Upper lobe of left lung (tissue), 6 donors: ENCODE results near the gene APH1A. TPM values are rescaled to one million over a fixed set of nuclear protein-coding genes. Genes with fewer than 3 reads are reported as not detected.

Experiments
- ATAC-seq, 2 donors: fragments of 200-7000 bp; cut with Tn5 transposase; one replicate each; pipeline ENCODE4 v1.9.1; 2022; ENCODE audit warnings: mild to moderate bottlenecking in 2 of 2, moderate library complexity in 2 of 2; ENCODE audit not compliant: low FRiP score in 2 of 2
- DNase-seq, 2 donors: peaks; one replicate each; pipeline ENCODE4 v3.0.0-alpha.2; 2019 to 2020
- H3K27ac ChIP-seq, 4 donors: fragments of 200-600 bp; sonication (generic); one replicate each; pipeline ENCODE4 v1.5.1; 2016 to 2019
- H3K27me3 ChIP-seq, 4 donors: fragments of 200-600 bp; sonication (generic); one replicate each; pipeline ENCODE4 v1.5.1; 2017 to 2019
- H3K36me3 ChIP-seq, 4 donors: fragments of 200-600 bp; sonication (generic); one replicate each; pipeline ENCODE4 v1.5.1; 2016 to 2019
- H3K4me1 ChIP-seq, 4 donors: fragments of 200-600 bp; sonication (generic); one replicate each; pipeline ENCODE4 v1.5.1; 2018 to 2019
- H3K4me3 ChIP-seq, 4 donors: fragments of 200-600 bp; sonication (generic); one replicate each; pipeline ENCODE4 v1.5.1; 2017 to 2019; ENCODE audit warnings: mild to moderate bottlenecking in 2 of 4, moderate library complexity in 1 of 4
- H3K9me3 ChIP-seq, 4 donors: fragments of 200-600 bp; sonication (generic); one replicate each; pipeline ENCODE4 v1.5.1; 2018 to 2019
- EP300 ChIP-seq, 4 donors: sonication (generic); formaldehyde crosslinking; IDR thresholded peaks; one replicate each; pipeline ENCODE4 v1.5.1; 2017; ENCODE audit warnings: antibody characterized with exemption in 4 of 4, control low read depth in 2 of 4
- POLR2A ChIP-seq, 4 donors: fragments of 450-650 bp; IDR thresholded peaks; one replicate each; pipeline ENCODE4 v1.5.1; 2016 to 2017; ENCODE audit warnings: antibody characterized with exemption in 4 of 4, mild to moderate bottlenecking in 2 of 4
- POLR2AphosphoS5 ChIP-seq, 2 donors: sonication (generic); formaldehyde crosslinking; IDR thresholded peaks; one replicate each; pipeline ENCODE4 v1.5.1; 2017; ENCODE audit warnings: antibody characterized with exemption in 2 of 2
- WGBS, 2 donors: methylation state at CpG; one replicate each; pipeline ENCODE4 v1.1.5; 2017 to 2018; 5-methylcytosine and 5-hydroxymethylcytosine counted together
- total RNA-seq, 6 donors: library from RNA; depleted of rRNA in 4 of 6; stranded (reverse); fragments of >200 nt in 4 of 6; gene quantifications; one replicate each; pipeline versions ENCODE4 v1.1.0 to v1.2.1, GENCODE V29; 2016 to 2021
- TF ChIP-seq, protein P1 (sequence below), 6 experiments: fragments of 450-650 bp in 4 of 6; fragments of 200-600 bp in 2 of 6; sonication (generic) in 2 of 6; IDR thresholded peaks; one replicate each; pipeline ENCODE4 v1.5.1; 2016 to 2019; ENCODE audit warnings: antibody characterized with exemption in 6 of 6
- donor health status: DM: no; HTN: no; CAD: no; lungs with moderate emphysema.
- donor health status: DM: no; HTN: yes; CAD: no; lungs with severe emphysema.

The APH1A gene
- total RNA-seq, 6 donors from 2014 or later, result 71.2 to 169 (median 101) TPM

DNA sequence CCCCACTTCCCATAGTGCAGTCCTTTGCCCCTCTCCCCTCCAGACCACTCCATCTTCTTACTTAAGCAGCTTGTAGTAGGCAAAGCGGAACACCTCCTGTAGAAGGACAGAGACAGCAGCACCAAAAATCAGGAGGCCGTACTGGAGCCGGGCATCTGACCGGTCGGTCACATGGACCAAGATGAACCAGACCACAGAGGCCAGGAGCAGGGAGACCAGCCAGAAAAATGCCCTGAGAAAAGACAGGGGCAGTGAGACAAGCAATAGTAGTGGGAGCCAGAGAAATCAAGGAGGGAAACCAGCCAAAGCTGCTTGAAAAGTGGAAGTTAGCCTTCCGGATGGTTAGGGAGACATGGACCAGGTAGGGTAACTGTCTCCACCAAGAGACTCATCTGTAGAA is 920 bp downstream of the APH1A start:
- H3K27me3 ChIP-seq, result no peaks in the 10 kb centered on the region
- ATAC-seq (no peak), DNase-seq (no peak)
- H3K9me3 ChIP-seq, result no peaks in the 10 kb centered on the region
- peak overlapping the region; percentile 93 to 99 (median 97) for H3K27ac ChIP-seq
- WGBS, 2 donors, result 23 to 35% methylated on average over 6 of the region's 6 CpGs
- peaks cover 11 to 40% (median 32%) of the 10 kb centered on the region in 4 donors for H3K36me3 ChIP-seq
- peak overlapping the region; percentile 63 to 95 (median 85) for H3K4me3 ChIP-seq
- H3K4me1 ChIP-seq, result peaks cover 11 to 32% (median 23%) of the 10 kb centered on the region in 4 donors
- TF ChIP-seq POLR2A (IDR thresholded peaks at IDR 0.05) (no peak), EP300 (IDR thresholded peaks at IDR 0.05) (no peak), POLR2AphosphoS5 (IDR thresholded peaks at IDR 0.05) (no peak)
- TF ChIP-seq, protein P1, sequence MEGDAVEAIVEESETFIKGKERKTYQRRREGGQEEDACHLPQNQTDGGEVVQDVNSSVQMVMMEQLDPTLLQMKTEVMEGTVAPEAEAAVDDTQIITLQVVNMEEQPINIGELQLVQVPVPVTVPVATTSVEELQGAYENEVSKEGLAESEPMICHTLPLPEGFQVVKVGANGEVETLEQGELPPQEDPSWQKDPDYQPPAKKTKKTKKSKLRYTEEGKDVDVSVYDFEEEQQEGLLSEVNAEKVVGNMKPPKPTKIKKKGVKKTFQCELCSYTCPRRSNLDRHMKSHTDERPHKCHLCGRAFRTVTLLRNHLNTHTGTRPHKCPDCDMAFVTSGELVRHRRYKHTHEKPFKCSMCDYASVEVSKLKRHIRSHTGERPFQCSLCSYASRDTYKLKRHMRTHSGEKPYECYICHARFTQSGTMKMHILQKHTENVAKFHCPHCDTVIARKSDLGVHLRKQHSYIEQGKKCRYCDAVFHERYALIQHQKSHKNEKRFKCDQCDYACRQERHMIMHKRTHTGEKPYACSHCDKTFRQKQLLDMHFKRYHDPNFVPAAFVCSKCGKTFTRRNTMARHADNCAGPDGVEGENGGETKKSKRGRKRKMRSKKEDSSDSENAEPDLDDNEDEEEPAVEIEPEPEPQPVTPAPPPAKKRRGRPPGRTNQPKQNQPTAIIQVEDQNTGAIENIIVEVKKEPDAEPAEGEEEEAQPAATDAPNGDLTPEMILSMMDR (IDR thresholded peaks at IDR 0.05), result no peak

DNA sequence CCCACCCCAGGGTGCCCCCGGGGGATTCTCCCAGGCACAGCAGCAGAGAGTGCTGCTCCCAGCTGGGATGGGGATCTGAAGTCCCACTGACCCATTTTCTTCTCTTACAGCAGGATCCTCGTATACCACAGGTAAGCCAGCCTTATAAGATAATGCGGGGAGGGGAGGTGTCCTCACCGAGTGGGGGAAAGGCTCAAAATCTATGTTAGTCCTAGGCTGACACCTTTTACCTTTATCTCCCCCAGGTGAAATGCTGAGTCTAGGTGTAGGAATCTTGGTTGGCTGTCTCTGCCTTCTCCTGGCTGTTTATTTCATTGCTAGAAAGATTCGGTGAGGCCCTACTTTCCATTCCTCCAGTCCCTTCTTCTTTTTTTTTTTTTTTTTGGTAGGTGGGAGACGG is 5.3 kb downstream of the APH1A start:
- no peak for TF ChIP-seq POLR2AphosphoS5 (IDR thresholded peaks at IDR 0.05)
- TF ChIP-seq, protein P1 (IDR thresholded peaks at IDR 0.05), result no peak
- no peak for TF ChIP-seq EP300 (IDR thresholded peaks at IDR 0.05)
- no peak for TF ChIP-seq POLR2A (IDR thresholded peaks at IDR 0.05)

DNA sequence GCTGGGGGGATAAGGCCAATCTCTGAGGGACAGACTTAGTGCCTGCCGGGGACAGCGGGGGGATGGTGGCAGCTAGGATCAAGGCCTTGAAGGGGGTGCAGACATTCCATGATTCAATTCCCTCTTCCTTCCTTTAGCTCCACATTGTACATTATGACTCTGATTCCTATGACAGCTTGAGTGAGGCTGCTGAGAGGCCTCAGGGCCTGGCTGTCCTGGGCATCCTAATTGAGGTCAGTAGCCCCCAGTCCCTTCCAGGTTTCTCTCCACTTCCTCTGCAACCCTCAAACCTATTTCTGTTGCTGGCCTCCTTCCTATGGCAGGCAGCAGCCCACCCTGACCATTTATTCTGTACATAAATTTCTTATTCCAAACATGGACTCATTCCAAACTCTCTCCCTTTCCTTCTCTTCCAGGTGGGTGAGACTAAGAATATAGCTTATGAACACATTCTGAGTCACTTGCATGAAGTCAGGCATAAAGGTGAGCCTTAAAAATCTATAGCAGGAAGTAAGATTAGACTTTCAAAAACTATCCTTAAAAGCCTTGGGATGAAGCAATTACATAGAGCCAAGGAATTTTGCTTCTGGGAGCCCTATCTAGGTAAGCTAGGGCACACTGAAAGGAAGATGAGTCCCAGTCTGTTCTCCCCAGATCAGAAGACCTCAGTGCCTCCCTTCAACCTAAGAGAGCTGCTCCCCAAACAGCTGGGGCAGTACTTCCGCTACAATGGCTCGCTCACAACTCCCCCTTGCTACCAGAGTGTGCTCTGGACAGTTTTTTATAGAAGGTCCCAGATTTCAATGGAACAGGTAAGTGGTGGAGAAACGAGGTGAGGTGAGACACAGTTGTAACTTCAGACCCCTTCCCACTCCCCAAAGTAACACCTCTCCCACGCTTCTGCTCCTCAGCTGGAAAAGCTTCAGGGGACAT is 6.2 kb downstream of the APH1A start:
- no peak for DNase-seq
- H3K36me3 ChIP-seq, result peaks cover 11 to 40% (median 32%) of the 10 kb centered on the region in 4 donors
- no peak overlapping the region for H3K4me3 ChIP-seq
- no peaks in the 10 kb centered on the region for H3K9me3 ChIP-seq
- peaks cover 0 to 4% (median 0%) of the 10 kb centered on the region in 4 donors for H3K27me3 ChIP-seq
- peaks cover 7 to 18% (median 10%) of the 10 kb centered on the region in 4 donors for H3K4me1 ChIP-seq
- TF ChIP-seq POLR2AphosphoS5 (IDR thresholded peaks at IDR 0.05) (no peak), EP300 (IDR thresholded peaks at IDR 0.05) (no peak), POLR2A (IDR thresholded peaks at IDR 0.05) (no peak)
- TF ChIP-seq, protein P1 (IDR thresholded peaks at IDR 0.05), result no peak
- no peak overlapping the region for H3K27ac ChIP-seq
- 85% methylated on average over 6 of the region's 6 CpGs for WGBS, 2 donors
- ATAC-seq, result no peak

More for the DNA sequence above, 5.3 kb downstream of the APH1A start:
- H3K9me3 ChIP-seq, result no peaks in the 10 kb centered on the region
- peaks cover 11 to 24% (median 13%) of the 10 kb centered on the region in 4 donors for H3K4me1 ChIP-seq
- H3K36me3 ChIP-seq, result peaks cover 11 to 40% (median 32%) of the 10 kb centered on the region in 4 donors
- H3K27me3 ChIP-seq, result no peaks in the 10 kb centered on the region
- ATAC-seq (no peak), DNase-seq (no peak)
- H3K4me3 ChIP-seq, result no peak overlapping the region
- no peak overlapping the region for H3K27ac ChIP-seq
- WGBS, 2 donors, result 86 to 88% methylated on average over 6 of the region's 6 CpGs

DNA sequence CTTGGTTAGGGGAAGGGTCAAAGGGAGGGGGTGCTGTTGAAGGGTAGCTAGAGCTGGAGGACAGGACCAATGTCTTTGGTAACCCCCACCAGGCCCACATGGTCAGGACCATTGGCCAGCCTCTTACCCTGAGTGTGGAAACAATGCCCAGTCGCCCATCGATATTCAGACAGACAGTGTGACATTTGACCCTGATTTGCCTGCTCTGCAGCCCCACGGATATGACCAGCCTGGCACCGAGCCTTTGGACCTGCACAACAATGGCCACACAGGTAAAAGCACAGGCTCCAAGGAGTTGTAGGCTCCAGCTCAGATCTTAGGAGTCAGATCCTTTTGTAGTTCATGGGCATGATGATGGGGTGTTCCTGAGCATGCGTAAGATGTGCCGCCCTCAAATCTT is 7.4 kb downstream of the APH1A start:
- no peak for ATAC-seq

More for the DNA sequence above, 7.4 kb downstream of the APH1A start:
- Histone ChIP-seq H3K27me3 (peaks cover 0 to 4% (median 0%) of the 10 kb centered on the region in 4 donors), H3K4me3 (no peak overlapping the region), H3K9me3 (no peaks in the 10 kb centered on the region), H3K36me3 (peaks cover 11 to 28% (median 24%) of the 10 kb centered on the region in 4 donors), H3K4me1 (peaks cover 5 to 15% (median 7%) of the 10 kb centered on the region in 4 donors), H3K27ac (no peak overlapping the region)
- 86 to 89% methylated on average over 6 of the region's 6 CpGs for WGBS, 2 donors
- DNase-seq, result no peak
- TF ChIP-seq POLR2AphosphoS5 (IDR thresholded peaks at IDR 0.05), result no peak
- TF ChIP-seq, protein P1 (IDR thresholded peaks at IDR 0.05), result no peak
- TF ChIP-seq POLR2A (IDR thresholded peaks at IDR 0.05), result no peak
- TF ChIP-seq EP300 (IDR thresholded peaks at IDR 0.05), result no peak
